Measurements from ENCODE around the gene DNAH7.
"Not testable (repeated sequence)": the region's sequence is repeated elsewhere in the genome, so short reads cannot be mapped to it uniquely, and the experiment has no call there.

Gene DNAH7

DNA sequence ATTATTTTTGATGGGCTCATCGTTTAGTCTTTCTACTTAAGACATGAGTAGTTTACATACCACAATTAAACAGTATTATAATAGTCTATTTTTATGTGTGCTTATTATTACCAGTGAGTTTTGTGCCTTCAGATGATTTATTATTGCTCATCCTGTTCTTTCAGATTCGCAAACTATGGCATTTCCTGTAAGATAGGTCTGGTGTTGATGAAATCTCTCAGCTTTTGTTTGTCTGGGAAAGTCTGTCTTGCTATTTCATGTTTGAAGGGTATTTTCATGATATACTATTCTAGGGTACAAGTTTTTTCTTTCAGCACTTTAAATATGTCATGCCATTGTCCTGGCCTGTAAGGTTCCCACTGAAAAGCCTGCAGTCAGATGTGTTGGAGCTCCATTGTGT lies 101.3 kb downstream of the DNAH7 start:
- no peak for DNase-seq (ENCODE audit: low spot score)

DNA sequence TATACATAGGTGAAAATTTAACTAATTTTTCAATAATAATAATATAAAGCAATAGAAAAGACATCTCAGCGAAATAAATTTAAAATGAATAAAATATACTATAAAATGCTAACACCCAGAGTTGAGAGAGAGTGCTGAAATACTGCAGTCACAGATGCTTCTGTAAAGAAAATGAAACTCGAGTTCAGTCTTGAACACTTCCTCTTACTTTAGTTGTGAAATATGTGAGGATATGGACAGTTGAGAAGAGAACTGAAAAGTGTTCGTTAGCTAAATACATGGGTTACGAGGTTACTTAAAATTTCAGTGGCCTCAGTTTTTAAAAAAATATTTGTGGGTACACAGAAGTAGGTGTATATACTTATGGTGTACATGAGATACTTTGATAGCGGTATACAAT lies 106.8 kb downstream of the DNAH7 start:
- DNase-seq (ENCODE audit: low spot score) = no peak

DNA sequence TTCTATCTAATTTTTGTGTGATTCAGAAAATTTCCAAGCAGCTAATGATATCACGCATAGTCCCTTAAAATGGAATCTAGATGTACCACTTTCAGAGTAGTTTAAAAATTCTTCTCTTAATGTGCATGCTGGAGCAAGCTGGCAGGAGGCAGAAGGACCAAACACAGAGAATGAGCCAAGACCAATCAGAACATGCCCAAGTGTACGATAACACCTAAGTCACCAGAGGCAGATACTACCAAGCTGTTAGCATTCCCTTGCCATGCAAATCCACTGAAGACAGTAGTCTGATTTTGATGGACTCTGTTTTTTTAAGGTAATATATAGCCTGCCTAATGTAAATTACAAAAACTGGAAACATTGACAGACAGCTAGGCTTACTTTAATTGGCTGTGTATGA lies 109.3 kb downstream of the DNAH7 start:
- no peak for DNase-seq (ENCODE audit: low spot score)

DNA sequence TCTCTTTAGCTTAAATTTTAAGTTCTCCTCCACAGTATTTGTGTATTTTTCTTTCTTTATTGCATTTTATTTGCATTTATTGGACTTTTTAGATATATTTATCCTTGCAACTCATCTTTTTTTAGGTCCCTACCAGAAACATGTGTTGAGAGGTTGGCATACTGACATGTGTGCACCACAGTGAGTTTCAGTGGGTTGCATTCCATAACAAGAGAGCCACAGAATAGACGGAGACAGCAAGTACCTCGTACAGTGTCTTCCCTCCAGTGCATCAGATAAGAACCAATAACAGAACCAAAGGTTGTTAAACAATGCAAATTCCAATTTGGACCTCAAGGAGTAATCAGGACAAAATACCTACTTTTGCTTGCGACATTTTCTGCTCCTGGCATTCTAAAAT lies 111.9 kb downstream of the DNAH7 start:
- DNase-seq (ENCODE audit: low spot score) = no peak

DNA sequence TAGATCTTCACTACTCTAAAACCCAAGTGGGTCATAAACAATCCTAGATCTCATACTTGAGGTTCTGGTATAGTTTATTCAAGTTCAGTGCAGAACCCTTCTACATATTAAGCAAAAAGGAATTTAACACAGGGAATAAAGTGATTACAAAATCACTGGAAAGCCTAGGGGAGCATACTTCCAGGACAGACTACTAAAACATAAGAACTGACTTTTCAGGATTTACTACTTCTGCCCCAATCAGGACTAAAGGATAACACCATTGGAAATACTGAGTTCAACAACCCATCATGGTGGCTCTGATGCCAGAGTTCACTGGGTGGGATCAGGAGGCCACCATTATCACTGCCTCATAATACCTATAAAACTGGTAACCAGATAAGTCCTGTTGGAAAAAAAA lies 123.6 kb downstream of the DNAH7 start:
- no peak for DNase-seq (ENCODE audit: low spot score)

- no peak for DNase-seq (ENCODE audit: low spot score)
Observed at GRCh38 chr2:195937176-195937575, 131.5 kb downstream of the DNAH7 start.

DNA sequence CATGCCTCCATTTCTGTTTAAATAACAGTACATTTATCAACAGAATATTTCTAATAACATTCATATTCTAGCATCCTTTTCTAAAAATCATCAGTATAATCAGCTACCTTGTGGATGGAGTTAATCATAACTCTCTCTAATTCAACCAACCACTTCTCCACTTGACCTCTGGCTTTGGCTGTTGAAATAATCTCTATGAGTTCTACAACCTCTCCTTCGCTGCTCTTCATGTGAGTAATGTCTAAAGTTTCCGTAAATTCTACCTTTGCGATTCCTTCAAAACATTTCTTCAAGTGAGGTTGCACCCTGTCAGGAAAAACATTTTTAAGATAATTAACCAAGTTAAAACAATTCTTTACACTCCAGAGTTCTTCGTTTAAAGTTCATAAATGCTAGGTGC lies 134.2 kb downstream of the DNAH7 start:
- no peak for DNase-seq (ENCODE audit: low spot score)

DNA sequence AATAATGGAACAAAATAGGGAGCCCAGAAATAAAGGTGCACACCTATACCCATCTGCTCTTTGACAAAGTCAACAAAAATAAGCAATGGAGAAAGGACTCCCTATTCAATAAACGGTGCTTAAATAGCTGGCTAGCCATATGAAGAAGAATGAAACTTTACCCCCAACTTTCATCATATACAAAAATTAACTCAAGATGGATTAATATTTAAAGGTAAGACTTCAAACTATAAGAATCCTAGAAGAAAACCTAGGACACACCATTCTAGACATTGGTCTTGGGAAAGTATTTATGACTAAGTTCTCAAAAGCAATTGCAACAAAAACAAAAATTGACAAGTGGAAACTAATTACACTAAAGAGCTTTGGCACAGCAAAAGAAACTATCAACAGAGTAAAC lies 139.1 kb downstream of the DNAH7 start:
- DNase-seq (ENCODE audit: low spot score) = no peak

GRCh38 chr2:195925120-195925519 lies 143.5 kb downstream of the DNAH7 start:
- DNase-seq (ENCODE audit: low spot score) = no peak

GRCh38 chr2:195923889-195924288 lies 144.7 kb downstream of the DNAH7 start:
- no peak for DNase-seq (ENCODE audit: low spot score)

GRCh38 chr2:195917021-195917600 lies 151.5 kb downstream of the DNAH7 start:
- not testable (repeated sequence) for DNase-seq (ENCODE audit: low spot score)

- no peak for DNase-seq (ENCODE audit: low spot score)
Observed at GRCh38 chr2:195912079-195912478, 156.6 kb downstream of the DNAH7 start.

DNA sequence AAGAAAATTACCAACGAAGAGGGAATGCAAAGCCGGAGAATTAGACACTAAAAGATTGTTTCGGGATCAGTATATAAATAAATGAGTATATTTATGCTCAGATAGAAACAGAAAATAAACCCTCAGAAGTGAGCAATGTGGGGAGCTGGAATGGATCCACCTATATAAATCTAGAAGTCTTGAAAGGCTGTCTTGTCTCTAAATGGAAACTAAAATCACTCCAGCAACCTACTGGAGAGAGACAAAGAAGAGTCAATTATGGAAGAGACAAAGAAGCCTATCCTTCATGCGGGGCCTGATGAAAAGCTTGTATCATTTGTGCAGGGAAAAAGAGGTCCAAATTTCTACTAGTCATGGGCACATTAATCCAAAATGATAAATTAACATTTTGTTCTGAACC lies 158.1 kb downstream of the DNAH7 start:
- no peak for DNase-seq (ENCODE audit: low spot score)

DNA sequence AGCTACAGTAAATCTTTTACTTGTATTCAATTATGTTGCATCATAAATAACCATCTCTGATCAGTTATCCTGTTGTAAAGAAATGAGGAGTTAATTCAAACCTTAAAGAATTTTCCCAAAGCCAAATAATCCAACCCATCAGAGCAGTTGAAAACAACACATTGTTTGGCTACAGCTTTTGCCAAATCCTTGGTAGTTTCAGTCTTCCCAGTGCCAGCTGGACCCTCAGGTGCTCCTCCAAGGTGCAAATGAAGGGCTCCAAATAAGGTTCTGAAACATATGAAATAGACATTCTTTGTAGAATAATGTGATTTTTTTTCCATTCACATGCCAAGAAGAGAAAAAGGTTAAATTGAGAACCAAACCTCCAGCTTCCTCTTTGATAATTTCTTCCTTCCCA lies 158.7 kb downstream of the DNAH7 start:
- no peak for DNase-seq (ENCODE audit: low spot score)

DNA sequence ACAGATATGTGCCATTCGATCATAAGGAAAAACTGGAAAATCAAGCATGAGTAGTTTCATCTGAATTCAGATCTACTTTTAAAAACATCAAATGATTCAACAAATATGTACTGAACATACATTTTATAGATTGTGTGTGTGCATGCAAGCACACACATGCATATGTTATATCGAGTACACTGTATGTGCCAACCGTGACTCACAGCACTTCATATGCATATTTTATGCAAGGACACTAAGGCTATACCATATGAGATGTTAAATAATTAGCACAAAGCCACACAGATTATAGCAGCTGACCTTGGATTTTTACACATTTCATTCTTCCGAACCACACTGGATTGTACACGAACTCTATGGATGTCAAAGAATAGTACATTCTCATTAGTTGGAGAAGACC lies 161.2 kb downstream of the DNAH7 start:
- DNase-seq (ENCODE audit: low spot score) = no peak

DNA sequence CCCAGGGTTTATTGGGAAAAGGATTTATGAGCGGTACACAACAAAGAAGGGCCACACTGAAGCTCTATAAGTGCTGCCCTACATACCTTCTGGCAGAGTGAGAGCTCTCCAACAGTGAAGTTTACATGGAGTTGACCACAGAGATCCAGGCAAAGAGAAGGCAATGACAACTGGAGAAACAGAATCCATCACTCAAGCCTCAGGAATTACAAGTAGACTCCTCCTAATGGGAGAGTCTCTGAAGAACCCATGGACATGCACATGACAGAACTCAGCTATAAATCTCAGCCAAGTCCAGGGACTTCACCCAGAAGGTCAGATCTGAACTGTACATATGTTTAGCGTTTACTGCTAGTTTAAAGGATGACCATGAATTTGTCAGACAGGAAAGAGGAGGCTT lies 164.7 kb downstream of the DNAH7 start:
- no peak for DNase-seq (ENCODE audit: low spot score)

DNA sequence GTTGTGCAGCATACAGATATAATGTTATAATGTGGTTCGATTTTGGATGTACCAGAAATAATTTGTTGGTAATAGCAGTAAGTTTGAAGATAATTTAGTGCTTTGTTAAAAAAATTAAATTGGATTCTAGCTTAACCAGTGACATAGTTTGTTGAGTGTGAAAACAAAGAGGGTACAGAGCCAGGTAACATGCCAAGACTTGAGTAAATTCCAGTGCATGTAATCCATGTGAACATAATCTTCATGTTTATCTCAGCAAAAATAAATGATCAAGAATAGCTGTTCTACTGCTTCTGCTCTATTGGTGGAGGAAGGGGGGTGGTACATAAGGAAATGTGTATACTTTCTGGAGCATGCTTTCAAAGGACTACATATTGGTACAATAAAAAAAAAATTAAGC lies 165.8 kb downstream of the DNAH7 start:
- no peak for DNase-seq (ENCODE audit: low spot score)

- no peak for DNase-seq (ENCODE audit: low spot score)
Observed at GRCh38 chr2:195899226-195899625, 169.4 kb downstream of the DNAH7 start.

- no peak for DNase-seq (ENCODE audit: low spot score)
Observed at GRCh38 chr2:195898505-195899191, 170.0 kb downstream of the DNAH7 start.

- DNase-seq (ENCODE audit: low spot score) = no peak
Observed at GRCh38 chr2:195891081-195891480, 177.6 kb downstream of the DNAH7 start.

- no peak for DNase-seq (ENCODE audit: low spot score)
Observed at GRCh38 chr2:195879153-195879552, 189.5 kb downstream of the DNAH7 start.

DNA sequence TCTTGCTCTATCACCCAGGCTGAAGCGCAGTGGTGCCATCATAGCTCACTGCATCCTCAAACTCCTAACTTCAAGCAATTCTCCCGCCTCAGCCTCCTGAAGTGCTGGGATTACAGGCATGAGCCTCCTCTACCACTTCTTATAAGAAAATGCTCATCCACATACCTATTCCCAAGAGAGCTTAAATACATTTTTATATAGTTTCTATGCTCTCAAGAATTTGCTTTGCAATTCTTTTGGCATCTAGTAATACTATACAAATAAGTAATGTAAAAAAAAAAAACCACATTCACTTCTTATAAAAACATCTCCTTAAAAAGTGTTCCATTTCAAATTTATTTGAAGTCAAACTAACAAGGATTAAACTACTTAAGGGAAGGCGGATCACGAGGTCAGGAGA lies 197.3 kb downstream of the DNAH7 start:
- no peak for DNase-seq (ENCODE audit: low spot score)

DNA sequence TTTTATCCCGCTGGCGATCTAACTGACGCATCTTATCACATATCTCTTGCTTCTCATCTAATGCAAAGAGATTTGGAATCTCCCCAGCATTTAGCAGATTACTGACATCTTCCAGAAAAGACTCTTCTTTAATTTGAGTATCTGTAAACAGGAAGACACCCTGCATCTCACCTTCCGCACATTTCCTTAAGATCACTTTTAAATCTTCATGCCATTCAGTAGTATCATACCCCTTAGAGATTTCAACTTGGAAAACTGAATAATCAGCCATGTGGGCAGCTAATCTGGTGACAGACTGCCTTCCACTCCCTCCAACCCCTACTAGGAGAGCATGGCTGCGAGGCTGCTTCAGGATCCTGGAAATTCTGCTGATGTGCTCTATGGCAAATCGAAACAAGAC lies 204.3 kb downstream of the DNAH7 start:
- DNase-seq (ENCODE audit: low spot score) = no peak

DNA sequence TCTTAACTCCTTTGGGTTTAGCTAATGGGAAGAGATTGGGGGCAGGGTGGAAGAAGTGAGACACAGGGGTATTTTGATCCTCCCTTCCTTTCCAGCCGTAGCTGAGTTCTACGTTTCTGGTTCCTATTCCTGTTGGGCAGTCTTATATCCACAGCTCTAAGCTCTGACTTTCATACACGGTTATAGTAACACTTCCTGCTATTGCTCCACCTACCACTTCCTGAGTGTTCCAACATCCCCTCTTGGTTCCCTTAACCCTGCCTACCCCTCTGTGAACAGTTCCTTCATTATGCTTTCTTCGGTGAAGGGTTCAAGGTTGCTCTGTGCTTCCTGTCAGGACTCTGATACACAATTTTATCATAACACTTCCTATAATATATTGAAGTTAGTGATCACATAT lies 205.1 kb downstream of the DNAH7 start:
- no peak for DNase-seq (ENCODE audit: low spot score)

Data from activated CD4-positive, alpha-beta T cell treated with anti-CD3 and anti-CD28 coated beads, Interleukin-2, Interleukin-4, amounts not matched to agents 100 ng/mL and 50 ng/mL, durations not matched to agents 16 hours and 8 hours (primary cell).